PC-3 (cell line): ENCODE data around the gene ARHGAP42. TPM values are rescaled to one million over a fixed set of nuclear protein-coding genes. Genes with fewer than 3 reads are reported as not detected.

Experiments used
- ATAC-seq: fragments of 200-7000 bp; cut with Tn5 transposase; 2 replicates; pipeline ENCODE4 v1.9.1; 2020; ENCODE audit warnings: mild to moderate bottlenecking, moderate library complexity
- BruUV-seq: library from RNA; stranded (reverse); fragments of 400-500 nt; replicated peaks from 2 replicates; lab custom pipeline; 2021; lab: Mats Ljungman, UMichigan
- CTCF ChIA-PET: fragments of 300-600 bp; sonication (Branson Sonifier 250); formaldehyde crosslinking; loops from one replicate; lab custom pipeline; 2022; ENCODE audit warnings: antibody characterized with exemption; lab: Charles Lee
- POLR2A ChIA-PET: fragments of 300-600 bp; sonication (Branson Sonifier 250); formaldehyde crosslinking; loops from one replicate; lab custom pipeline; 2022; ENCODE audit warnings: antibody characterized with exemption; ENCODE audit not compliant: unreplicated experiment; lab: Charles Lee
- DNase-seq: peaks from one replicate; pipeline ENCODE4 v3.0.0-alpha.2; 2015
- H2AFZ ChIP-seq: fragments of 300-600 bp; sonication (generic); 2 replicates; pipeline ENCODE4 v1.6.0; 2016; ENCODE audit warnings: antibody characterized with exemption, low read length
- H3F3A ChIP-seq: fragments of 300-600 bp; sonication (generic); one replicate; pipeline ENCODE4 v1.6.0; 2017; ENCODE audit warnings: antibody characterized with exemption, low read length, control low read depth, mild to moderate bottlenecking; ENCODE audit not compliant: unreplicated experiment
- H3K27ac ChIP-seq: fragments of 300-600 bp; sonication (generic); 2 replicates; pipeline ENCODE4 v1.5.1; 2016; ENCODE audit warnings: mild to moderate bottlenecking, low read length
- H3K27me3 ChIP-seq: fragments of 300-600 bp; sonication (generic); 2 replicates; pipeline ENCODE4 v1.6.1; 2016; ENCODE audit warnings: low read length, mixed read lengths
- H3K36me3 ChIP-seq: fragments of 300-600 bp; sonication (generic); 2 replicates; pipeline ENCODE4 v1.6.1; 2016; ENCODE audit warnings: low read depth, mixed run types, low read length, mixed read lengths
- H3K4me1 ChIP-seq: fragments of 300-600 bp; sonication (generic); 2 replicates; pipeline ENCODE4 v1.5.1; 2016; ENCODE audit warnings: low read length; ENCODE audit not compliant: insufficient read depth
- H3K4me2 ChIP-seq: fragments of 300-600 bp; sonication (generic); 2 replicates; pipeline ENCODE4 v1.6.0; 2016; ENCODE audit warnings: low read length
- H3K4me3 ChIP-seq: fragments of 300-600 bp; sonication (generic); 2 replicates; pipeline ENCODE4 v1.5.1; 2016; ENCODE audit warnings: mild to moderate bottlenecking, low read length, mixed read lengths
- H3K79me2 ChIP-seq: fragments of 300-600 bp; sonication (generic); 2 replicates; pipeline ENCODE4 v1.6.1; 2017; ENCODE audit warnings: low read length, mixed read lengths
- H3K9ac ChIP-seq: fragments of 300-600 bp; sonication (generic); 2 replicates; pipeline ENCODE4 v1.6.0; 2016; ENCODE audit warnings: mild to moderate bottlenecking, low read length
- H3K9me2 ChIP-seq: fragments of 300-600 bp; sonication (generic); replicated peaks from 2 replicates; pipeline ENCODE4 v1.6.1; 2016; ENCODE audit warnings: mixed run types, low read length, mixed read lengths
- H3K9me3 ChIP-seq: fragments of 300-600 bp; sonication (generic); 2 replicates; pipeline ENCODE4 v1.6.1; 2016; ENCODE audit warnings: low read length, mixed read lengths
- H4K20me1 ChIP-seq: fragments of 300-600 bp; sonication (generic); 2 replicates; pipeline ENCODE4 v1.6.1; 2016; ENCODE audit warnings: low read length, mixed read lengths
- CTCF ChIP-seq: fragments of 300-600 bp; sonication (generic); conservative IDR thresholded peaks from 2 replicates; pipeline ENCODE4 v1.5.1; 2017; ENCODE audit warnings: antibody characterized with exemption, low read depth, mild to moderate bottlenecking, low read length
- EZH2 ChIP-seq: fragments of 300-600 bp; sonication (generic); IDR thresholded peaks from one replicate; pipeline ENCODE4 v1.6.1; 2017; ENCODE audit warnings: antibody characterized with exemption, mild to moderate bottlenecking, low read length; ENCODE audit not compliant: unreplicated experiment
- EZH2phosphoT487 ChIP-seq: fragments of 300-600 bp; sonication (generic); IDR thresholded peaks from 2 replicates; pipeline ENCODE4 v1.6.1; 2018; ENCODE audit warnings: mild to moderate bottlenecking, antibody characterized with exemption, low read length, borderline replicate concordance
- intact Hi-C: fragments of 100-400 bp; cut with micrococcal nuclease; formaldehyde crosslinking; loops from 2 replicates; pipeline ENCODE4 v1.9.0; 2023
- total RNA-seq: library from RNA; depleted of rRNA; stranded (reverse); fragments of >200 nt; gene quantifications from 2 replicates; pipeline ENCODE4 v1.2.3, GENCODE V29; 2014

Gene ARHGAP42
- total RNA-seq, 1 experiment from 2014 or later: 12.1 TPM

GRCh38 chr11:100889758-100890157 lies 202.7 kb downstream of the ARHGAP42 start:
- H3K9me3 ChIP-seq: no peaks in the 10 kb centered on the region
- H3K36me3 ChIP-seq: no peaks in the 10 kb centered on the region
- ChIA-PET CTCF (no interaction called here), POLR2A (no interaction called here)
- no TSS peak for BruUV-seq
- no peak overlapping the region for H3K27ac ChIP-seq
- peaks cover 7% of the 10 kb centered on the region for H3K4me1 ChIP-seq
- no peaks in the 10 kb centered on the region for H3F3A ChIP-seq
- H3K79me2 ChIP-seq: no peaks in the 10 kb centered on the region
- no peak overlapping the region for H3K4me2 ChIP-seq
- TF ChIP-seq CTCF (no peak), EZH2phosphoT487 (no peak), EZH2 (no peak)
- no peak overlapping the region for H3K4me3 ChIP-seq
- no peaks in the 10 kb centered on the region for H3K27me3 ChIP-seq
- H2AFZ ChIP-seq: no peak overlapping the region
- intact Hi-C loops: no loop called here
- no peaks in the 10 kb centered on the region for H3K9me2 ChIP-seq
- DNase-seq: no peak
- ATAC-seq: no peak
- H3K9ac ChIP-seq: no peak overlapping the region
- H4K20me1 ChIP-seq: no peaks in the 10 kb centered on the region

GRCh38 chr11:100890789-100891188 lies 203.7 kb downstream of the ARHGAP42 start:
- Histone ChIP-seq H3K27ac (no peak overlapping the region), H3K27me3 (no peaks in the 10 kb centered on the region), H3K4me1 (peaks cover 7% of the 10 kb centered on the region), H3K79me2 (no peaks in the 10 kb centered on the region), H4K20me1 (no peaks in the 10 kb centered on the region), H2AFZ (no peak overlapping the region), H3K4me2 (no peak overlapping the region), H3K9me3 (no peaks in the 10 kb centered on the region), H3F3A (no peaks in the 10 kb centered on the region), H3K36me3 (no peaks in the 10 kb centered on the region), H3K4me3 (no peak overlapping the region), H3K9ac (no peak overlapping the region), H3K9me2 (no peaks in the 10 kb centered on the region)
- ATAC-seq (peak; percentile 14; the same call in 1 of the 2 replicates), DNase-seq (peak; percentile 28)
- BruUV-seq: no TSS peak
- intact Hi-C loops: no loop called here
- ChIA-PET CTCF (no interaction called here), POLR2A (no interaction called here)
- TF ChIP-seq EZH2 (no peak), EZH2phosphoT487 (no peak), CTCF (no peak)

- ATAC-seq: peak; percentile 83
- intact Hi-C loops: no loop called here
- BruUV-seq: no TSS peak
Measured at GRCh38 chr11:100892886-100893285, 205.8 kb downstream of the ARHGAP42 start.

More at GRCh38 chr11:100892886-100893285, 205.8 kb downstream of the ARHGAP42 start:
- ChIA-PET POLR2A (no interaction called here), CTCF (no interaction called here)
- DNase-seq: peak; percentile 82
- Histone ChIP-seq H3K27ac (no peak overlapping the region), H3K9ac (no peak overlapping the region), H3K9me2 (no peaks in the 10 kb centered on the region), H3K79me2 (no peaks in the 10 kb centered on the region), H3F3A (no peaks in the 10 kb centered on the region), H2AFZ (no peak overlapping the region), H3K27me3 (no peaks in the 10 kb centered on the region), H3K4me2 (no peak overlapping the region), H3K9me3 (no peaks in the 10 kb centered on the region), H3K36me3 (no peaks in the 10 kb centered on the region), H3K4me1 (peaks cover 7% of the 10 kb centered on the region), H4K20me1 (no peaks in the 10 kb centered on the region), H3K4me3 (no peak overlapping the region)
- TF ChIP-seq CTCF (no peak), EZH2 (no peak), EZH2phosphoT487 (no peak)
